HFF-Myc (cell line): ENCODE measurements around the gene BCL2L2.

Experiments used
- DNase-seq: peaks from one replicate; pipeline ENCODE4 v3.0.0-alpha.2; 2011; ENCODE audit warnings: low read depth; ENCODE audit errors: extremely low read depth
- H3K4me3 ChIP-seq: replicated peaks from 2 replicates; pipeline ENCODE4 v1.5.1; 2011; ENCODE audit warnings: low read depth, mild to moderate bottlenecking, control low read depth, low read length
- CTCF ChIP-seq: IDR thresholded peaks from 2 replicates; pipeline ENCODE4 v1.5.1; 2012; ENCODE audit warnings: mild to moderate bottlenecking, low read depth, low read length, control low read depth; ENCODE audit errors: missing control alignments

Gene BCL2L2

GRCh38 chr14:23326491-23327332 lies 20.1 kb downstream of the BCL2L2 start:
- H3K4me3 ChIP-seq = no peak overlapping the region
- TF ChIP-seq CTCF = no peak
- no peak for DNase-seq

- no peak overlapping the region for H3K4me3 ChIP-seq
- DNase-seq = peak; percentile 65
- peak; percentile 81 for TF ChIP-seq CTCF
Measured at GRCh38 chr14:23327947-23328744, 21.5 kb downstream of the BCL2L2 start.

- DNase-seq = no peak
- TF ChIP-seq CTCF = no peak
- H3K4me3 ChIP-seq = no peak overlapping the region
Measured at GRCh38 chr14:23335623-23336022, 29.0 kb downstream of the BCL2L2 start.

DNA sequence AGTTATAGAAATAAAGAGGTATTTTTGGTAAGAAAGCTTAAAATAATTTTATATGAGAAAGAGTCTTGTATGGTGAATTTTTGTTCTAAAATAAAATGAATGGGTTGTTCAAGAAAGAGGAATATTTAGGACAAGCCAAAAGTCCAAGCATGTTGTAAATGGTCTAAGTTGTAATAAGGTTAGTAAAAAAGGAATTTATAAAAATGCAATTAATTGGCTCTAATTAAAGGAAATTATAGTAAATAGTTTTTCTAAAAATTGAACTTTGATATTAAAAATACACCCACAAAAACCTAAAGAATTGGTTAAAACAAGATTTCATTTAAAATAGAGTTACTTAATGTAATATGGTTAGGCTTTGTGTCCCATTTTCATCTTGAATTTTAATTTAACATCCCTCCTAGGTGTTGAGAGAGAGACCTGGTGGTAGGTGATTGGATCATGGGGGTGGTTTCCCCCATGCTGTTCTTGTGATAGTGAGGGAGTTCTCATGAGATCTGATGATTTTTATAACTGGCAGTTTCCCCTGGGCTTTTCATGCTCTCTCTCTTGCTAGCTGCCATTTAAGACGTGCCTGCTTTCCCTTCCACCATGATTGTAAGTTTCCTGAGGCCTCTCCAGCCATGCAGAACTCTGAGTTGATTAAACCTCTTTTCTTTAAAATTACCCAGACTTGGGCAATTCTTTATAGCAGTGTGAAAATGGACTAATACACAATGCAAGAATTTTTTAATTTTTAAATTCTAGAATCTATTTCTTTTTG lies 33.1 kb downstream of the BCL2L2 start:
- H3K4me3 ChIP-seq = no peak overlapping the region
- TF ChIP-seq CTCF = no peak
- DNase-seq = no peak

DNA sequence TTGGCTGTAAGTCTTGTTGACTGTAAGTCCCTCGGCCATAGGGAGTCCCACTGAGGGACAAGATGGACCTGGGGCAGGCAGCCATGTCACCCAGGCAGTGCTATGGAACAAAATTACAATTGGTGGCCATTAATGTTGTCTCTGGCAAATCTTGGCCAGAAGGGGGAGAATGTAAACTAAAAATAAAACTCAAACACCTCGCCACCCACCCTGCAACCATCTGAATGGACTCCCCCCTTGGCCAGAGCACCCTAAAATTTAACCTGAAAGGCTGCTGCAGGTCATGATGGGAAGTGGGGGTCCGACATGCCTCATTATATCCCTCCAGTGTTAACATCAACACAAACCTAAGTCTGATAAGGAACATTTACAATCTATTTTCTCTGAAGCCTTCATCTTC lies 37.8 kb downstream of the BCL2L2 start:
- no peak for DNase-seq
- H3K4me3 ChIP-seq = no peak overlapping the region
- peak; percentile 13 for TF ChIP-seq CTCF

DNA sequence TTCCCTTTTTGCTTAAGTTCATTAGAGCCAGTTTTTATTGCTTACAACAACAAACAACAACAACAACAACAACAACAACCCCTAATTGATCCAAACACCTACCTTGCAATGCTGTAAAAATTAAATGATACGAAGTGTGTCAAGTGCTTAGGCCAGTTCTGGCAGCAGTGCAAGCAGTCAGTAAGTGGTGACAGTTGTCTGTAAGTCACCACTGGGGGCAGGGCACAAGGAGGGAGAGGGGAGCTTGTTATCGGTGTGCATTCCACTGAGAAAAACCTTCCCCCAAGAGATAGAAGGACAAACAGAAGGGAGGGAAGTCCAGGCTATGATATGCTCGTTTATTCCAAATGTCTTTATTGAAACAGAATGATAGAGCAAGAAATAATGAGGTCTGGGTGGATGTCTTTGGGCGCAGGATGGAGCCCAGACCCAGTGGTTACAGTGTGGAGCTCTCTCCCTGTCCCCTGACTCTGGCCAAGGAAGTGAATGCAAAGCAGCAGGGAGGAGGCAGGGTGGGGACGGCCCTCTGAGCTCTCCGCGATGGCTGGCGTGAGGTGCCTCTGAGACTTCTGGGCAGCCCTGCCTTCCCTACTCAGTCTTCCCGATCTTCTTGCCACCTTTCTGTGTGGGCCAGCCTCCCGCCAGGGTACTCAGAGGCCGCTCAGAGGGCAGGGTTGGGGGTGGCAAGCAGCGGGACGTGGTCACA lies 39.5 kb downstream of the BCL2L2 start:
- H3K4me3 ChIP-seq = no peak overlapping the region
- DNase-seq = no peak
- no peak for TF ChIP-seq CTCF
